Ishikawa (cell line): ENCODE results near the gene ZNF302.

Experiments
- CEBPB ChIP-seq: IDR thresholded peaks from 2 replicates; pipeline ENCODE4 v1.6.1; 2012
- CREB1 ChIP-seq: IDR thresholded peaks from 2 replicates; pipeline ENCODE4 v1.6.1; 2012; ENCODE audit warnings: low read depth
- EGR1 ChIP-seq: IDR thresholded peaks from 2 replicates; pipeline ENCODE4 v1.6.1; 2012
- EP300 ChIP-seq: IDR thresholded peaks from 2 replicates; pipeline ENCODE4 v1.6.1; 2012; ENCODE audit warnings: borderline replicate concordance
- FOXM1 ChIP-seq: IDR thresholded peaks from 2 replicates; pipeline ENCODE4 v1.6.1; 2012; ENCODE audit warnings: low read depth, borderline replicate concordance
- NFIC ChIP-seq: IDR thresholded peaks from 2 replicates; pipeline ENCODE4 v1.6.1; 2012
- RAD21 ChIP-seq: IDR thresholded peaks from 2 replicates; pipeline ENCODE4 v1.6.1; 2012; ENCODE audit warnings: low read depth
- REST ChIP-seq: IDR thresholded peaks from 2 replicates; pipeline ENCODE4 v1.6.1; 2012; ENCODE audit warnings: low read depth, mild to moderate bottlenecking
- TAF1 ChIP-seq: IDR thresholded peaks from 2 replicates; pipeline ENCODE4 v1.6.1; 2012; ENCODE audit warnings: low read depth, mild to moderate bottlenecking
- TCF12 ChIP-seq: IDR thresholded peaks from 2 replicates; pipeline ENCODE4 v1.6.1; 2012; ENCODE audit warnings: low read depth
- TEAD4 ChIP-seq: IDR thresholded peaks from 2 replicates; pipeline ENCODE4 v1.6.1; 2012
- YY1 ChIP-seq: IDR thresholded peaks from 2 replicates; pipeline ENCODE4 v1.6.1; 2012; ENCODE audit warnings: low read depth
- ZBTB7A ChIP-seq: IDR thresholded peaks from 2 replicates; pipeline ENCODE4 v1.6.1; 2012; ENCODE audit warnings: low read depth
- TF ChIP-seq, protein P1 (sequence below): IDR thresholded peaks from 2 replicates; pipeline ENCODE4 v1.6.1; 2012
- TF ChIP-seq, protein P2 (sequence below): IDR thresholded peaks from 2 replicates; pipeline ENCODE4 v1.6.1; 2012

Gene ZNF302

GRCh38 chr19:34677386-34678084, at the start of gene ZNF302:
TSS of gene ZNF302 (plus strand) at chr19:34677678. CDS start at chr19:34678805, 1,127 bp downstream.
- no peak for TF ChIP-seq REST
- no peak for TF ChIP-seq NFIC
- TF ChIP-seq, protein P1, sequence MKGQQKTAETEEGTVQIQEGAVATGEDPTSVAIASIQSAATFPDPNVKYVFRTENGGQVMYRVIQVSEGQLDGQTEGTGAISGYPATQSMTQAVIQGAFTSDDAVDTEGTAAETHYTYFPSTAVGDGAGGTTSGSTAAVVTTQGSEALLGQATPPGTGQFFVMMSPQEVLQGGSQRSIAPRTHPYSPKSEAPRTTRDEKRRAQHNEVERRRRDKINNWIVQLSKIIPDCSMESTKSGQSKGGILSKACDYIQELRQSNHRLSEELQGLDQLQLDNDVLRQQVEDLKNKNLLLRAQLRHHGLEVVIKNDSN = 0 out of 2 replicates have a peak, but pooled peaks have one; percentile 0
- TF ChIP-seq, protein P2, sequence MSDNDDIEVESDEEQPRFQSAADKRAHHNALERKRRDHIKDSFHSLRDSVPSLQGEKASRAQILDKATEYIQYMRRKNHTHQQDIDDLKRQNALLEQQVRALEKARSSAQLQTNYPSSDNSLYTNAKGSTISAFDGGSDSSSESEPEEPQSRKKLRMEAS = peak; percentile 86
- no peak for TF ChIP-seq EGR1
- TF ChIP-seq EP300 = no peak
- peak; percentile 38; the same call in 1 of the 2 replicates for TF ChIP-seq TCF12

DNA sequence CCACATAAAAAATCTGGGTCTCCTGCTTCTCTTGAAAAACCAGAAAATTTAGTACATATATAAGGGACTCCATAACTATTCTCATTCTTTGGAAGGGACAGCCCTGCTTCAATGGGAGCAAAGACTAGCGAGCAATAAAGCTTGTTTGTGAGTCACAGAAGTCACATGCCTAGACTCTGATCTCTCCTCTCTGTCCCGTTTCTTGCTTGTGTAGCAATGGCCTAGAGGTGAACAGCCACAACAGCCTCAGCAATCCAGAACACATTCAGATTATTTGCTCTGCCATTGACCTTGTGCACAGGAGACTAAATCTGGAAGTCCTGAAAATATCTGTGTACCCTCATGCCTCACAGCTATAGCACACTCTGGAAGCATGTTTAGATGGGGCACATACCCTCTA, 43.7 kb upstream of the ZNF302 start:
- TF ChIP-seq, protein P1 = no peak
- no peak for TF ChIP-seq FOXM1
- TF ChIP-seq REST = no peak
- TF ChIP-seq EGR1 = no peak
- TF ChIP-seq, protein P2 = no peak

GRCh38 chr19:34639491-34640085, 37.9 kb upstream of the ZNF302 start:
- TF ChIP-seq RAD21 = peak; percentile 78
- TF ChIP-seq FOXM1 = no peak

GRCh38 chr19:34642241-34642640, 35.2 kb upstream of the ZNF302 start:
- TF ChIP-seq TAF1 = no peak
- no peak for TF ChIP-seq EGR1
- TF ChIP-seq NFIC = no peak

GRCh38 chr19:34644991-34645461, 32.5 kb upstream of the ZNF302 start:
- no peak for TF ChIP-seq TEAD4
- TF ChIP-seq TCF12 = no peak
- TF ChIP-seq REST = no peak
- no peak for TF ChIP-seq TAF1
- TF ChIP-seq, protein P2 = no peak
- no peak for TF ChIP-seq FOXM1
- TF ChIP-seq YY1 = no peak
- TF ChIP-seq EP300 = no peak
- no peak for TF ChIP-seq RAD21
- TF ChIP-seq EGR1 = no peak
- TF ChIP-seq, protein P1 = no peak
- no peak for TF ChIP-seq CEBPB
- TF ChIP-seq ZBTB7A = no peak
- TF ChIP-seq CREB1 = no peak
- no peak for TF ChIP-seq NFIC
